Panc1 (cell line): ENCODE measurements around the gene TBCC.
"Not testable (repeated sequence)": the region's sequence is repeated elsewhere in the genome, so short reads cannot be mapped to it uniquely, and the experiment has no call there.

Experiments used
- CTCF ChIP-seq: fragments of 450-650 bp; IDR thresholded peaks from 2 replicates; pipeline ENCODE4 v1.5.1; 2017; ENCODE audit warnings: mild to moderate bottlenecking
- POLR2AphosphoS5 ChIP-seq: IDR thresholded peaks from 2 replicates; pipeline ENCODE4 v1.6.1; 2012; ENCODE audit warnings: mild to moderate bottlenecking, low read depth, low read length, moderate library complexity
- REST ChIP-seq, 2 experiments: IDR thresholded peaks; 2 replicates each; pipeline ENCODE4 v1.6.1; 2011 to 2012; ENCODE audit warnings: low read depth in 2 of 2, control low read depth in 1 of 2, low read length in 1 of 2, mild to moderate bottlenecking in 1 of 2, moderate library complexity in 1 of 2; ENCODE audit not compliant: insufficient read depth in 1 of 2

GRCh38 chr6:42733867-42734481 lies 11.9 kb downstream of the TBCC start:
- TF ChIP-seq CTCF; POLR2AphosphoS5; REST (IDR thresholded peaks at IDR 0.05; ENCODE audit: insufficient read depth in 1 of 2, low read depth in 2 of 2, low read length in 1 of 2): not testable (repeated sequence)
